Kidney (tissue), 14 donors: ENCODE measurements around the gene ITGAL. TPM values are rescaled to one million over a fixed set of nuclear protein-coding genes. Genes with fewer than 3 reads are reported as not detected.

ENCODE experiments used
- DNase-seq, 5 donors: peaks; one replicate each; pipeline ENCODE4 v3.0.0-alpha.2; 2013 to 2020
- FAIRE-seq: peaks from 2 replicates; lab custom pipeline; 2012; peaks lifted over from hg19 to GRCh38; lab: Jason Lieb, UNC
- H3K27ac ChIP-seq, 2 donors: one replicate each; pipeline ENCODE4 v1.7.0; 2013; ENCODE audit warnings: low read depth in 2 of 2, low read length in 2 of 2, inconsistent platforms in 1 of 2
- H3K27me3 ChIP-seq: one replicate; pipeline ENCODE4 v1.7.1; 2013; ENCODE audit warnings: low read length, inconsistent platforms; ENCODE audit not compliant: control insufficient read depth, insufficient read depth
- H3K36me3 ChIP-seq, 3 donors: one replicate each; pipeline versions ENCODE4 v1.7.0 to v1.7.1; 2013; ENCODE audit warnings: low read length in 3 of 3, control low read depth in 1 of 3, inconsistent platforms in 1 of 3; ENCODE audit not compliant: insufficient read depth in 3 of 3, control insufficient read depth in 2 of 3
- H3K4me1 ChIP-seq, 3 donors: one replicate each; pipeline versions ENCODE4 v1.7.0 to v1.7.1; 2013; ENCODE audit warnings: low read length in 3 of 3, inconsistent platforms in 1 of 3, low read depth in 1 of 3; ENCODE audit not compliant: control insufficient read depth in 2 of 3, insufficient read depth in 2 of 3
- H3K4me3 ChIP-seq, 3 donors: one replicate each; pipeline versions ENCODE4 v1.7.0 to v1.8.1; 2013; ENCODE audit warnings: low read length in 3 of 3, control low read depth in 1 of 3, inconsistent platforms in 1 of 3
- H3K9ac ChIP-seq, 3 donors: one replicate each; pipeline versions ENCODE4 v1.7.0 to v1.7.1; 2013; ENCODE audit warnings: low read length in 3 of 3, control low read depth in 1 of 3, inconsistent platforms in 1 of 3
- H3K9me3 ChIP-seq, 3 donors: one replicate each; pipeline versions ENCODE4 v1.7.0 to v1.7.1; 2013; ENCODE audit warnings: low read length in 3 of 3, control low read depth in 1 of 3, inconsistent platforms in 1 of 3; ENCODE audit not compliant: control insufficient read depth in 2 of 3, insufficient read depth in 1 of 3
- intact Hi-C: fragments of 100-400 bp; cut with DNase I; formaldehyde crosslinking; loops from one replicate; pipeline ENCODE4 v1.11.1; 2022
- polyA plus RNA-seq: library from polyadenylated mRNA; stranded (reverse); fragments of 350-450 nt; fragmentation: Illumina TruSeq; extraction: RNeasy Lipid Tissue Mini Kit (QIAGEN cat#74804); gene quantifications from one replicate; pipeline ENCODE4 v1.2.3, GENCODE V29; 2014; ENCODE audit warnings: low read depth, low replicate concordance; ENCODE audit not compliant: insufficient read depth
- total RNA-seq: library from RNA; stranded (reverse); fragmentation: NEBNext Ultra II Directional; extraction: Animal tissue kit (Norgen Biotek cat#: 25700); gene quantifications from one replicate; pipeline ENCODE4 v1.2.1, GENCODE V29; 2021
- TF ChIP-seq, protein P1 (sequence below): IDR thresholded peaks from 3 replicates; pipeline ENCODE4 v1.5.1; 2012; ENCODE audit warnings: mild to moderate bottlenecking, moderate library complexity, borderline replicate concordance; ENCODE audit not compliant: insufficient read depth; ENCODE audit errors: extremely low read depth
- donor health status: control.
- donor health status: control.
- donor health status: control.
- donor health status: control.
- donor health status: control.
- donor health status: DM: yes; HTN: yes; CAD: no.
- donor health status: Normal renal cell carcinoma (clear cell type).

Gene ITGAL
- total and polyA plus RNA-seq, 2 donors from 2014 or later, result 0.56 to 19.6 TPM

DNA sequence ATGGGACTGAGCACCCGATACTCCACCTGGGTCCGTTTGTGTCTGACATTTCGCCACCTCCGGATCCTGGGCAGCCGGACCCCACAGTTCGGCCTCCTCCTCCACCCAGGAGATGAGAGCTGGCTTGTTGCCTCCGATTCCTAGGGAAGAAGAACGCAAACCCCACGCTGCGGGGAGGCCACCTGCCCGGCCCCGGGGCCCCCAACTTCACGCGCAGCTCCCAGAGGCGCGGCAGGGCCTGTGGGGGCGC, 85.1 kb downstream of the ITGAL start:
- TF ChIP-seq, protein P1, sequence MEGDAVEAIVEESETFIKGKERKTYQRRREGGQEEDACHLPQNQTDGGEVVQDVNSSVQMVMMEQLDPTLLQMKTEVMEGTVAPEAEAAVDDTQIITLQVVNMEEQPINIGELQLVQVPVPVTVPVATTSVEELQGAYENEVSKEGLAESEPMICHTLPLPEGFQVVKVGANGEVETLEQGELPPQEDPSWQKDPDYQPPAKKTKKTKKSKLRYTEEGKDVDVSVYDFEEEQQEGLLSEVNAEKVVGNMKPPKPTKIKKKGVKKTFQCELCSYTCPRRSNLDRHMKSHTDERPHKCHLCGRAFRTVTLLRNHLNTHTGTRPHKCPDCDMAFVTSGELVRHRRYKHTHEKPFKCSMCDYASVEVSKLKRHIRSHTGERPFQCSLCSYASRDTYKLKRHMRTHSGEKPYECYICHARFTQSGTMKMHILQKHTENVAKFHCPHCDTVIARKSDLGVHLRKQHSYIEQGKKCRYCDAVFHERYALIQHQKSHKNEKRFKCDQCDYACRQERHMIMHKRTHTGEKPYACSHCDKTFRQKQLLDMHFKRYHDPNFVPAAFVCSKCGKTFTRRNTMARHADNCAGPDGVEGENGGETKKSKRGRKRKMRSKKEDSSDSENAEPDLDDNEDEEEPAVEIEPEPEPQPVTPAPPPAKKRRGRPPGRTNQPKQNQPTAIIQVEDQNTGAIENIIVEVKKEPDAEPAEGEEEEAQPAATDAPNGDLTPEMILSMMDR, result no peak
- Histone ChIP-seq H3K27ac (peak overlapping the region; percentile 94 to 95), H3K4me1 (peaks cover 0 to 2% (median 0%) of the 10 kb centered on the region in 3 donors), H3K36me3 (peaks cover 0 to 9% (median 6%) of the 10 kb centered on the region in 3 donors), H3K9me3 (no peaks in the 10 kb centered on the region), H3K9ac (peak overlapping the region; percentile 44 to 81 (median 70)), H3K27me3 (no peaks in the 10 kb centered on the region), H3K4me3 (peak overlapping the region; percentile 51 to 83 (median 71))
- intact Hi-C loops, result no loop called here
- DNase-seq, result peak in 2 of 5 donors; percentile 52 to 75
- FAIRE-seq, result no peak

DNA sequence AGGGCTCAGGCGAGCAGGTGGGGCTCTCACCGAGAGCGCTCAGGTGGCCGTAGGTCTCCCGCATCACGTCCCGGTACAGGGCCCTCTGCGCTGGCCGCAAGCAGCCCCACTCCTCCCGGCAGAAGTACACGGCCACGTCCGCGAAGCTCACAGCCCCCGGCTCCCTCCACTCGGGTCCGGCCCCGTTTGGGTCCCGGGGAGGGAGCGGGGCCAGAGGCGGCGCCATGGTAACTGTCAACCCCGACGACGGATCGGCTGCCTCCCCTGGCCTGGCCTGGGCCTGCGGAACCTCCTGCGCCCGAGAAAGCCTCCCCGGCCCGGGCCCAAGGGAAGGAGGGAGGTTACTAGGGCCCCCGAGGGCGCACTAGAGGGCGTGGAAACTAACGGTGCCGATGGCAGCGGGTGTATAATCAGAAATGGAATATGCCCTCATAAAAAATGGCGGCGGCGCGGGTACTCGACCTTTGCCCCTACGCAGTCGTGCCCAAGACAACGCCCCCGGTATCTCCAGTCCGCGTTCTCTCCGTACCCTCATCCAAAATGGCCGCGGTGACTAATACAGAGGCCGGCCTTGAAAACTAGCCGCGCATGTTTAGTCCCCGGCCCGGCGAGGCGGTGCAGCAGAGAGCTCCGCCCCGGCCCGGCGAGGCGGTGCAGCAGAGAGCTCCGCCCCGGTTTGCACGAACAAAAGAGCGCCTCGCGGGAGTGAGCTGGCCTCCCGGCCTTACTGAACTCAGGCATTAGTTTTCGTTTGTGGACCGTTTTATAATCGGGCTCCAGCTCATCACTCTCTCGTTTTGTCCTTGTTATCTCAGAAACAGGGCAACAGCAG, 85.6 kb downstream of the ITGAL start, which contains the start of gene ZNF764:
ZNF764 (minus strand) TSS at position 418 of the 832 bp plus-strand sequence; CDS start at position 226, 192 bp downstream.
- no peaks in the 10 kb centered on the region for H3K27me3 ChIP-seq
- TF ChIP-seq, protein P1, result peak; percentile 9
- peaks cover 0 to 2% (median 0%) of the 10 kb centered on the region in 3 donors for H3K4me1 ChIP-seq
- intact Hi-C loops, result no loop called here
- H3K27ac ChIP-seq, result peak within 1 kb of the TSS; percentile 94 to 95
- H3K36me3 ChIP-seq, result peaks cover 0 to 8% (median 6%) of the 10 kb centered on the region in 3 donors
- FAIRE-seq (peak; percentile 97), DNase-seq (peak; percentile 98 to 99 (median 98))
- no peaks in the 10 kb centered on the region for H3K9me3 ChIP-seq
- H3K4me3 ChIP-seq, result peak within 1 kb of the TSS; percentile 61 to 83 (median 71)
- H3K9ac ChIP-seq, result peak within 1 kb of the TSS; percentile 44 to 81 (median 70)

DNA sequence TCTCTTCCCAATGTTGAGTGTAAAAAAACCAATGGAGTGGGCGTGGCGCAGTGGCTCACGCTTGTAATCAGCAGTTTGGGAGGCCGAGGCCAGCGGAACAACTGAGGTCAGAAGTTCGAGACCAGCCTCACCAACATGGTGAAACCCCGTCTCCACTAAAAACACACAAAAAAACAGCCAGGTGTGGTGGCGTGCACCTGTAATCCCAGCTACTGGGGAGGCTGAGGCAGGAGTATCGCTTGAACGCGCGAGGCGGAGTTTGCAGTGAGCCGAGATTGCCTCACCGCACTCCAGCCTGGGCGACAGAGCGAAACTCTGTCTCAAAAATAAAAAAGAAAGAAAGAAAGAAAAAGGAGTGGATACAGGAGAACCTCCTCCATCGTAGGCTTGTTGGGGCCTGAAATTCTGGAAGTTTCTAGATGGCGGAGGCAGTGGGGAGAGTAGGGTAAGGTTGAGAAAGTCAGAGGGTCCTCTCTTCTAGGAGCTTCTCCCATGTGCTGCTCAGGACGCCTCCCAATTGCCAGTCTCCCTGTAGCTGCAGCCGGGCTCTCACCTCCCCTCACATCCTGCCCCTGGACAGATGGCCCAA, 86.3 kb downstream of the ITGAL start:
- H3K4me1 ChIP-seq, result peaks cover 0 to 2% (median 0%) of the 10 kb centered on the region in 3 donors
- DNase-seq (no peak), FAIRE-seq (no peak)
- H3K27ac ChIP-seq, result peak overlapping the region; percentile 83 to 94
- TF ChIP-seq, protein P1, result no peak
- peak overlapping the region; percentile 61 to 83 (median 63) for H3K4me3 ChIP-seq
- H3K36me3 ChIP-seq, result peaks cover 0 to 2% (median under 1%) of the 10 kb centered on the region in 3 donors
- intact Hi-C loops, result no loop called here
- H3K9ac ChIP-seq, result peak overlapping the region in 1 of 3 donors; percentile 34
- H3K27me3 ChIP-seq, result no peaks in the 10 kb centered on the region
- no peaks in the 10 kb centered on the region for H3K9me3 ChIP-seq
